Gastrocnemius medialis (tissue), 4 donors: ENCODE measurements around the gene BRIP1. TPM values are rescaled to one million over a fixed set of nuclear protein-coding genes. Genes with fewer than 3 reads are reported as not detected.

Source experiments
- ATAC-seq, 2 donors: fragments of 150-250 bp; one replicate each; pipeline ENCODE4 v1.9.1; 2016
- DNase-seq, 2 donors: peaks; one replicate each; pipeline ENCODE4 v3.0.0-alpha.2; 2019
- H3K27ac ChIP-seq, 4 donors: fragments of 200-600 bp; sonication (generic); 1 replicate in 1 of 4; 2 replicates in 3 of 4; pipeline ENCODE4 v1.5.1; 2016 to 2018; ENCODE audit warnings: mild to moderate bottlenecking in 2 of 4, moderate library complexity in 1 of 4
- H3K27me3 ChIP-seq, 3 donors: fragments of 200-600 bp; sonication (generic) in 2 of 3; 1 replicate in 1 of 3; 2 replicates in 2 of 3; pipeline versions ENCODE4 v1.5.1 to v1.6.0; 2016 to 2019; ENCODE audit warnings: mild to moderate bottlenecking in 1 of 3, moderate library complexity in 1 of 3
- H3K36me3 ChIP-seq, 2 donors: fragments of 200-600 bp; sonication (generic) in 1 of 2; one replicate each; pipeline ENCODE4 v1.5.1; 2017 to 2018
- H3K4me1 ChIP-seq, 2 donors: fragments of 200-600 bp; sonication (generic) in 1 of 2; one replicate each; pipeline ENCODE4 v1.5.1; 2016 to 2017; ENCODE audit warnings: mild to moderate bottlenecking in 2 of 2
- H3K4me3 ChIP-seq, 4 donors: fragments of 200-600 bp; sonication (generic) in 3 of 4; 1 replicate in 1 of 4; 2 replicates in 3 of 4; pipeline ENCODE4 v1.5.1; 2016 to 2019; ENCODE audit warnings: mild to moderate bottlenecking in 2 of 4
- H3K9me3 ChIP-seq, 3 donors: fragments of 200-600 bp; sonication (generic) in 2 of 3; 1 replicate in 1 of 3; 2 replicates in 2 of 3; pipeline ENCODE4 v1.5.1; 2016 to 2019
- POLR2A ChIP-seq, 2 donors: fragments of 450-650 bp; IDR thresholded peaks; one replicate each; pipeline ENCODE4 v1.6.1; 2017; ENCODE audit warnings: antibody characterized with exemption in 2 of 2, mild to moderate bottlenecking in 2 of 2, moderate library complexity in 2 of 2
- in situ Hi-C, 4 donors: fragments of 200-750 bp; cut with MboI; loops; one replicate each; pipeline versions ENCODE4 v1.15.0 to v1.8.0; 2017; ENCODE audit warnings: low sequenced_read_pairs in 4 of 4
- intact Hi-C: fragments of 100-400 bp; cut with DNase I; formaldehyde crosslinking; loops from one replicate; pipeline ENCODE4 v1.15.1; 2023; ENCODE audit warnings: low total_unique reads
- total RNA-seq, 4 donors: library from RNA; depleted of rRNA; stranded (reverse); fragments of >200 nt; gene quantifications; one replicate each; pipeline versions ENCODE4 v1.1.0 to v1.2.3, GENCODE V29; 2016
- TF ChIP-seq, protein P1 (sequence below), 5 experiments: fragments of 450-650 bp in 3 of 5; fragments of 200-600 bp in 2 of 5; sonication (generic) in 2 of 5; IDR thresholded peaks in 4 of 5; conservative IDR thresholded peaks in 1 of 5; 1 replicate in 4 of 5; 2 replicates in 1 of 5; pipeline ENCODE4 v1.5.1; 2016 to 2019; ENCODE audit warnings: antibody characterized with exemption in 5 of 5, mild to moderate bottlenecking in 3 of 5, moderate library complexity in 3 of 5

BRIP1 gene
- total RNA-seq, 4 donors from 2014 or later, result 0.09 to 0.13 TPM; not detected in 2

DNA sequence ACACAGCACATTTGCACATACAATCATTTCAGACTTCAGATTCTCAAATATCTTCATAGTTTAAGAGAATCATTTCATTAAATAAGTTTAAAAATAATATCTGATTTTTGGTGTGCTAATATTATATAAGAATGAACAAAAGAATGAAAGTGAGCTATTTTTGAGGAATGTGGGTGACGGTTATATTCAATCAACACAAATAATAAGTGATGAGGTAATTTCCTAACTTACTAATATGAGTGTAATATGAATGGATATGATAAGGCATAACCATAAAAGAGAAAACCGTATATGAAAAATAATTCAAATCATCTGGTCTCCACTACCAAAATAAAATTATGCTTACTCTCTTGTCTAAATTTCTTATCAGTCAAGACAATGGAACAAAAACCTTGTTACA is 203.9 kb downstream of the BRIP1 start:
- Histone ChIP-seq H3K27ac (no peak overlapping the region), H3K4me1 (no peaks in the 10 kb centered on the region), H3K36me3 (no peaks in the 10 kb centered on the region), H3K4me3 (no peak overlapping the region), H3K27me3 (no peaks in the 10 kb centered on the region), H3K9me3 (no peaks in the 10 kb centered on the region)
- intact Hi-C loops (no loop called here), in situ Hi-C loops (no loop called here)
- ATAC-seq, result no peak
- DNase-seq, result no peak
- TF ChIP-seq, protein P1, sequence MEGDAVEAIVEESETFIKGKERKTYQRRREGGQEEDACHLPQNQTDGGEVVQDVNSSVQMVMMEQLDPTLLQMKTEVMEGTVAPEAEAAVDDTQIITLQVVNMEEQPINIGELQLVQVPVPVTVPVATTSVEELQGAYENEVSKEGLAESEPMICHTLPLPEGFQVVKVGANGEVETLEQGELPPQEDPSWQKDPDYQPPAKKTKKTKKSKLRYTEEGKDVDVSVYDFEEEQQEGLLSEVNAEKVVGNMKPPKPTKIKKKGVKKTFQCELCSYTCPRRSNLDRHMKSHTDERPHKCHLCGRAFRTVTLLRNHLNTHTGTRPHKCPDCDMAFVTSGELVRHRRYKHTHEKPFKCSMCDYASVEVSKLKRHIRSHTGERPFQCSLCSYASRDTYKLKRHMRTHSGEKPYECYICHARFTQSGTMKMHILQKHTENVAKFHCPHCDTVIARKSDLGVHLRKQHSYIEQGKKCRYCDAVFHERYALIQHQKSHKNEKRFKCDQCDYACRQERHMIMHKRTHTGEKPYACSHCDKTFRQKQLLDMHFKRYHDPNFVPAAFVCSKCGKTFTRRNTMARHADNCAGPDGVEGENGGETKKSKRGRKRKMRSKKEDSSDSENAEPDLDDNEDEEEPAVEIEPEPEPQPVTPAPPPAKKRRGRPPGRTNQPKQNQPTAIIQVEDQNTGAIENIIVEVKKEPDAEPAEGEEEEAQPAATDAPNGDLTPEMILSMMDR (IDR thresholded peaks at IDR 0.05 in 4 of 5, conservative IDR thresholded peaks at IDR 0.05 in 1 of 5), result no peak
- no peak for TF ChIP-seq POLR2A (IDR thresholded peaks at IDR 0.05)

DNA sequence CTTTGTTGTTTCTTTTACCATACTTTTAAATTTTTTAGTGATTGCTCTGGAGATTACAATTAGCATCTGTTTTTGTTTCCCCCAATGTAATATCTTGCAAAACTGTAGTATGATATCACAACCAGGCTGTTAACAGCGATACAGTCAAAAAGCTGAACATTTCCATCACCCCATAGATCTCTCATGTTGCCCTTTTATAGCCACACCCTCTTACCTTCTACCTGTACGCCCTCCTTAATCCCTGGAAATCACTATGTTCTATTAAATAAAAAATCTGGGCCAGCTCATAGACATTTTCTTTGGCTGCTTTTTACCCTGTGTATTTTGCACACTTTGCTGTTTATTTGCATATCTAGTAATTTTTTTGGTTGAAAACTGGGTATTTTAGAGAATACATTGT is 205.1 kb downstream of the BRIP1 start:
- Histone ChIP-seq H3K27me3 (no peaks in the 10 kb centered on the region), H3K9me3 (no peaks in the 10 kb centered on the region), H3K36me3 (no peaks in the 10 kb centered on the region), H3K27ac (no peak overlapping the region), H3K4me3 (no peak overlapping the region), H3K4me1 (no peaks in the 10 kb centered on the region)
- no peak for DNase-seq
- in situ Hi-C loops, result no loop called here
- TF ChIP-seq POLR2A (IDR thresholded peaks at IDR 0.05), result no peak
- TF ChIP-seq, protein P1 (IDR thresholded peaks at IDR 0.05 in 4 of 5, conservative IDR thresholded peaks at IDR 0.05 in 1 of 5), result no peak
- no peak for ATAC-seq
- intact Hi-C loops, result no loop called here

DNA sequence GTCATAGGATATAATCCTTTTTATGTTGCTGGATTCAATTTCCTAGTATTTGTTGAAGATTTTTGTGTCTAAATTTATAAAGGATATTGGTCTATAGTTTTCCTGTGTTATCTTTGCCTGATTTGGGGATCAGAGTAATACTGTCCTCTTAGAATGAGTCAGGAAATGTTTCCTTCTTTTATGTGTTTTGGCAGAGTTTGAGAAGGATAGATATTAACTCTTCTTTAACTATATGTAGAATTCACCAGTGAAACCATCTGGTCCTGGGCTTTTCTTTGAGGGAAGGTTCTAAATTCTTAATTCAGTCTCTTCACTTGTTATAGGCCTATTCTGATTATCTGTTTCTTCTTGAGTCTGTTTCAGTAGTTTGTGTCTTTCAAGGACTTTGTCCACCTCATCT is 206.0 kb downstream of the BRIP1 start:
- Histone ChIP-seq H3K9me3 (no peaks in the 10 kb centered on the region), H3K27ac (no peak overlapping the region), H3K4me3 (no peak overlapping the region), H3K36me3 (no peaks in the 10 kb centered on the region), H3K4me1 (no peaks in the 10 kb centered on the region), H3K27me3 (no peaks in the 10 kb centered on the region)
- in situ Hi-C loops, result no loop called here
- ATAC-seq, result no peak
- no peak for TF ChIP-seq POLR2A (IDR thresholded peaks at IDR 0.05)
- TF ChIP-seq, protein P1 (IDR thresholded peaks at IDR 0.05 in 4 of 5, conservative IDR thresholded peaks at IDR 0.05 in 1 of 5), result no peak
- intact Hi-C loops, result no loop called here
- DNase-seq, result no peak

DNA sequence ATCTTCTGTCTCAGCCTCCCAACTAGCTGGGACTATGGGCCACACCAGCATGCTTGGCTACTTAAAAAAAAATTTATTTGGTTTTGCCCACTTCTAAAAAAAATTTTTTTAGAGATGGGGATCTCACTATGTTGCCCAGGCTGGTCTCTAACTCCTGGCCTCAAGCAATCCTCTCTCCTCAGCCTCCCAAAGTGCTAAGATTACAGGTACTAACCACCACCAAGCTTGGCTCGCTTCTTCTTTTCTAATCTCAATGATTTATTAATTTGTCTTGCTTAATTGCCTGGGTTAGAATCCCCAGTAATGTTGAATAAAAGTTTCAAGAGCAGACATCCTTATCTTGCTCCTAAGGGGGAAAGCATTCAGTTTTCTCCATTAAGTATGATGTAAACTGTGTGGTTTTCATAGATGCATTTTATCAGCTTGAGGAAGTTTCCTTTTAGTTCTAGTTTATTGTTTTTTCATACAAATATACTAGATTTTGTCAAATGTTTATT is 206.6 kb downstream of the BRIP1 start:
- H3K4me3 ChIP-seq, result no peak overlapping the region
- no peaks in the 10 kb centered on the region for H3K27me3 ChIP-seq
- in situ Hi-C loops, result no loop called here
- DNase-seq (no peak), ATAC-seq (no peak)
- intact Hi-C loops, result no loop called here
- no peaks in the 10 kb centered on the region for H3K9me3 ChIP-seq
- H3K27ac ChIP-seq, result no peak overlapping the region
- H3K36me3 ChIP-seq, result no peaks in the 10 kb centered on the region
- TF ChIP-seq, protein P1 (IDR thresholded peaks at IDR 0.05 in 4 of 5, conservative IDR thresholded peaks at IDR 0.05 in 1 of 5), result no peak
- no peak for TF ChIP-seq POLR2A (IDR thresholded peaks at IDR 0.05)
- H3K4me1 ChIP-seq, result no peaks in the 10 kb centered on the region

DNA sequence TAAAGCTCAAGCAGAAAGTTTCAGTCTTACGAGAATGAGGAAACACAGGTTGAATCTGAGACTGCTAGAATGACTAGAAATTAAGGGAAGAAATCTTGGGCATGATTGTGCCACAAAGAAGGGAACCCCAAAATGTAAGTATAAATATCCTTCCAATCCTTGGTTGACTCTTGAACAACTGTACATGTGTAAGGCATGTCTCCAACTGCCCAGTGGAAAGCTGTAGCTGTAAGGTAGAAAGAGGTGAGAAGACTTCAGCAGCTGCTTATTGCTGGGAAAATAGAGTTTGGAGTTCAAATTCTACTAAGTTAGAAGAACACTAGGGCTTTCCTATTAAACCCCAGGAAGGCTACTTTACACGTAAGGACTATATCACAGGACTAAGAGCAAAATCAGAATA is 212.6 kb downstream of the BRIP1 start:
- TF ChIP-seq POLR2A (IDR thresholded peaks at IDR 0.05), result no peak
- TF ChIP-seq, protein P1 (IDR thresholded peaks at IDR 0.05 in 4 of 5, conservative IDR thresholded peaks at IDR 0.05 in 1 of 5), result no peak
- ATAC-seq (no peak), DNase-seq (no peak)
- in situ Hi-C loops, result no loop called here
- H3K9me3 ChIP-seq, result no peaks in the 10 kb centered on the region
- H3K4me1 ChIP-seq, result no peaks in the 10 kb centered on the region
- H3K27ac ChIP-seq, result no peak overlapping the region
- intact Hi-C loops, result no loop called here
- no peak overlapping the region for H3K4me3 ChIP-seq
- no peaks in the 10 kb centered on the region for H3K36me3 ChIP-seq
- H3K27me3 ChIP-seq, result peaks cover 0 to 3% (median 0%) of the 10 kb centered on the region in 3 donors
